ENCODE measurements around the gene PRDX5.

GRCh38 chr11:64313491-64314145 is 4.3 kb upstream of the PRDX5 start:
- TF ChIP-seq CTCF (IDR thresholded peaks at IDR 0.05; ENCODE audit: low read length) (no peak), EZH2 (IDR thresholded peaks at IDR 0.05; ENCODE audit: borderline replicate concordance, low read length) (no peak)

All from OCI-LY1 (cell line).